Trophoblast cell (in vitro differentiated cells and primary cell): ENCODE measurements around the gene ZNF473.

ENCODE experiments used
- DNase-seq, 2 donors: peaks; one replicate each; pipeline ENCODE4 v3.0.0-alpha.2; 2016
- H2AFZ ChIP-seq: 2 replicates; pipeline ENCODE4 v1.6.1; 2013; ENCODE audit warnings: low read length, moderate library complexity, mild to moderate bottlenecking; ENCODE audit not compliant: insufficient read depth, poor library complexity
- H2AK5ac ChIP-seq: 2 replicates; pipeline ENCODE4 v1.6.1; 2013; ENCODE audit warnings: mild to moderate bottlenecking, low read length
- H2BK120ac ChIP-seq: 2 replicates; pipeline ENCODE4 v1.6.1; 2013; ENCODE audit warnings: low read length, mild to moderate bottlenecking, moderate library complexity; ENCODE audit not compliant: insufficient read depth, poor library complexity
- H2BK12ac ChIP-seq: 2 replicates; pipeline ENCODE4 v1.6.1; 2013; ENCODE audit warnings: mild to moderate bottlenecking, low read length, moderate library complexity
- H2BK5ac ChIP-seq: 2 replicates; pipeline ENCODE4 v1.6.1; 2013; ENCODE audit warnings: low read length, low read depth, moderate library complexity, mild to moderate bottlenecking; ENCODE audit not compliant: poor library complexity
- H3K14ac ChIP-seq: 2 replicates; pipeline ENCODE4 v1.6.1; 2013; ENCODE audit warnings: mild to moderate bottlenecking, low read length
- H3K18ac ChIP-seq: 2 replicates; pipeline ENCODE4 v1.6.1; 2013; ENCODE audit warnings: mild to moderate bottlenecking, low read length
- H3K23ac ChIP-seq: 2 replicates; pipeline ENCODE4 v1.6.1; 2013; ENCODE audit warnings: low read length
- H3K27ac ChIP-seq: 2 replicates; pipeline ENCODE4 v1.5.1; 2013; ENCODE audit warnings: low read depth, mild to moderate bottlenecking, inconsistent platforms, low read length, moderate library complexity
- H3K27me3 ChIP-seq: 2 replicates; pipeline ENCODE4 v1.6.1; 2013; ENCODE audit warnings: inconsistent platforms, mild to moderate bottlenecking, low read length, moderate library complexity; ENCODE audit not compliant: insufficient read depth
- H3K36me3 ChIP-seq, 2 experiments: 1 replicate in 1 of 2; 2 replicates in 1 of 2; pipeline ENCODE4 v1.6.1; 2013; ENCODE audit warnings: low read length in 2 of 2, mild to moderate bottlenecking in 2 of 2, moderate library complexity in 1 of 2; ENCODE audit not compliant: insufficient read depth in 2 of 2, control insufficient read depth in 1 of 2
- H3K4ac ChIP-seq: 2 replicates; pipeline ENCODE4 v1.6.1; 2013; ENCODE audit warnings: low read depth, mild to moderate bottlenecking, low read length, moderate library complexity
- H3K4me1 ChIP-seq, 2 experiments: 1 replicate in 1 of 2; 2 replicates in 1 of 2; pipeline ENCODE4 v1.6.1; 2013; ENCODE audit warnings: low read length in 2 of 2, mild to moderate bottlenecking in 2 of 2, moderate library complexity in 1 of 2; ENCODE audit not compliant: insufficient read depth in 2 of 2, control insufficient read depth in 1 of 2
- H3K4me2 ChIP-seq: 2 replicates; pipeline ENCODE4 v1.6.1; 2013; ENCODE audit warnings: inconsistent platforms, mild to moderate bottlenecking, low read length, moderate library complexity
- H3K4me3 ChIP-seq: 2 replicates; pipeline ENCODE4 v1.5.1; 2013; ENCODE audit warnings: mild to moderate bottlenecking, low read depth, low read length, inconsistent platforms
- H3K79me1 ChIP-seq: one replicate; pipeline ENCODE4 v1.6.1; 2013; ENCODE audit warnings: low read length
- H3K79me2 ChIP-seq: 2 replicates; pipeline ENCODE4 v1.6.1; 2013; ENCODE audit warnings: low read length, mild to moderate bottlenecking; ENCODE audit not compliant: control insufficient read depth, insufficient read depth, poor library complexity
- H3K9ac ChIP-seq: 2 replicates; pipeline ENCODE4 v1.6.1; 2013; ENCODE audit warnings: mild to moderate bottlenecking, low read length
- H3K9me3 ChIP-seq: 2 replicates; pipeline ENCODE4 v1.6.1; 2013; ENCODE audit warnings: low read depth, mild to moderate bottlenecking, control low read depth, inconsistent platforms, low read length; ENCODE audit not compliant: insufficient read depth
- H4K12ac ChIP-seq: 2 replicates; pipeline ENCODE4 v1.6.1; 2013; ENCODE audit warnings: low read depth, mild to moderate bottlenecking, low read length, moderate library complexity
- H4K8ac ChIP-seq: 2 replicates; pipeline ENCODE4 v1.6.1; 2013; ENCODE audit warnings: low read depth, mild to moderate bottlenecking, low read length, moderate library complexity
- H4K91ac ChIP-seq: one replicate; pipeline ENCODE4 v1.6.1; 2013; ENCODE audit warnings: low read depth, mild to moderate bottlenecking, low read length, moderate library complexity
- WGBS: extraction: QIAGEN DNeasy Blood & Tissue Kit; methylation state at CpG from one replicate; pipeline ENCODE4 v1.1.7; 2013; ENCODE audit warnings: missing lambda C conversion rate; ENCODE audit not compliant: insufficient read length, insufficient coverage; ENCODE audit errors: extremely low coverage; 5-methylcytosine and 5-hydroxymethylcytosine counted together

Gene ZNF473

GRCh38 chr19:49988433-49988832, 37.4 kb upstream of the ZNF473 start:
- Histone ChIP-seq H3K4ac (no peak overlapping the region), H3K79me1 (no peaks in the 10 kb centered on the region), H3K27me3 (no peaks in the 10 kb centered on the region), H3K18ac (no peak overlapping the region), H3K4me2 (no peak overlapping the region), H3K9ac (no peak overlapping the region), H3K4me1 (no peaks in the 10 kb centered on the region), H4K12ac (no peak overlapping the region), H2BK5ac (no peak overlapping the region), H2AK5ac (no peak overlapping the region), H3K27ac (no peak overlapping the region), H2BK120ac (no peak overlapping the region), H4K91ac (no peak overlapping the region), H3K36me3 (peaks cover 31 to 44% of the 10 kb centered on the region in 2 experiments), H3K79me2 (no peaks in the 10 kb centered on the region), H3K14ac (no peak overlapping the region), H2BK12ac (no peak overlapping the region), H4K8ac (no peak overlapping the region), H2AFZ (no peak overlapping the region), H3K9me3 (no peaks in the 10 kb centered on the region), H3K23ac (no peak overlapping the region), H3K4me3 (no peak overlapping the region)
- no CpG with 5 or more reads among the region's 9 CpGs for WGBS
- no peak for DNase-seq

- Histone ChIP-seq H3K9me3 (no peaks in the 10 kb centered on the region), H3K79me2 (no peaks in the 10 kb centered on the region), H2AK5ac (no peak overlapping the region), H4K91ac (no peak overlapping the region), H4K8ac (no peak overlapping the region), H2BK12ac (no peak overlapping the region), H3K23ac (no peak overlapping the region), H2BK5ac (no peak overlapping the region), H3K18ac (no peak overlapping the region), H3K4ac (no peak overlapping the region), H3K14ac (no peak overlapping the region), H2AFZ (no peak overlapping the region), H3K9ac (no peak overlapping the region), H3K36me3 (peaks cover 70 to 77% of the 10 kb centered on the region in 2 experiments), H2BK120ac (no peak overlapping the region), H3K27ac (no peak overlapping the region), H3K4me2 (no peak overlapping the region), H3K79me1 (no peaks in the 10 kb centered on the region), H3K4me3 (no peak overlapping the region), H3K4me1 (no peaks in the 10 kb centered on the region), H3K27me3 (no peaks in the 10 kb centered on the region), H4K12ac (no peak overlapping the region)
- DNase-seq, result peak in 1 of 2 donors; percentile 60
- WGBS, result no CpG with 5 or more reads among the region's 5 CpGs
These were observed 28.1 kb upstream of the ZNF473 start for GRCh38 chr19:49997709-49998108.

- H3K4me2 ChIP-seq, result no peak overlapping the region
- no peak overlapping the region for H3K23ac ChIP-seq
- no peaks in the 10 kb centered on the region for H3K9me3 ChIP-seq
- no peak for DNase-seq
- no CpG with 5 or more reads among the region's 6 CpGs for WGBS
- no peak overlapping the region for H3K27ac ChIP-seq
- no peak overlapping the region for H4K91ac ChIP-seq
- H3K4me1 ChIP-seq, result no peaks in the 10 kb centered on the region
- H3K4me3 ChIP-seq, result no peak overlapping the region
- H2BK12ac ChIP-seq, result no peak overlapping the region
- H3K9ac ChIP-seq, result no peak overlapping the region
- H3K36me3 ChIP-seq, result peaks cover 64 to 75% of the 10 kb centered on the region in 2 experiments
- no peak overlapping the region for H2BK120ac ChIP-seq
- H3K14ac ChIP-seq, result no peak overlapping the region
- H3K79me2 ChIP-seq, result no peaks in the 10 kb centered on the region
- no peaks in the 10 kb centered on the region for H3K79me1 ChIP-seq
- H3K27me3 ChIP-seq, result no peaks in the 10 kb centered on the region
- H4K8ac ChIP-seq, result no peak overlapping the region
- H3K4ac ChIP-seq, result no peak overlapping the region
- H2AK5ac ChIP-seq, result no peak overlapping the region
- no peak overlapping the region for H4K12ac ChIP-seq
- no peak overlapping the region for H2AFZ ChIP-seq
- no peak overlapping the region for H3K18ac ChIP-seq
- H2BK5ac ChIP-seq, result no peak overlapping the region
These were observed 26.3 kb upstream of the ZNF473 start for GRCh38 chr19:49999371-50000010.

- H4K12ac ChIP-seq, result no peak overlapping the region
- H3K27ac ChIP-seq, result no peak overlapping the region
- no peaks in the 10 kb centered on the region for H3K4me1 ChIP-seq
- no CpG with 5 or more reads among the region's 20 CpGs for WGBS
- no peak overlapping the region for H3K18ac ChIP-seq
- H4K8ac ChIP-seq, result no peak overlapping the region
- H4K91ac ChIP-seq, result no peak overlapping the region
- no peaks in the 10 kb centered on the region for H3K9me3 ChIP-seq
- H3K14ac ChIP-seq, result no peak overlapping the region
- no peak overlapping the region for H3K4ac ChIP-seq
- H3K23ac ChIP-seq, result no peak overlapping the region
- no peak overlapping the region for H3K4me2 ChIP-seq
- no peak overlapping the region for H2AK5ac ChIP-seq
- H3K79me2 ChIP-seq, result no peaks in the 10 kb centered on the region
- no peak overlapping the region for H2AFZ ChIP-seq
- DNase-seq, result no peak
- no peak overlapping the region for H3K9ac ChIP-seq
- H3K36me3 ChIP-seq, result peaks cover 63 to 73% of the 10 kb centered on the region in 2 experiments
- no peaks in the 10 kb centered on the region for H3K27me3 ChIP-seq
- no peak overlapping the region for H2BK120ac ChIP-seq
- no peaks in the 10 kb centered on the region for H3K79me1 ChIP-seq
- H3K4me3 ChIP-seq, result no peak overlapping the region
- H2BK5ac ChIP-seq, result no peak overlapping the region
- no peak overlapping the region for H2BK12ac ChIP-seq
These were observed 25.6 kb upstream of the ZNF473 start for GRCh38 chr19:50000038-50000840.
